Breast epithelium (tissue), 3 donors: ENCODE results near the gene LRRTM4.

Experiments
- POLR2A ChIP-seq: fragments of 450-650 bp; IDR thresholded peaks from one replicate; pipeline ENCODE4 v1.6.1; 2016; ENCODE audit warnings: antibody characterized with exemption, mild to moderate bottlenecking, moderate library complexity
- POLR2AphosphoS5 ChIP-seq, 3 donors: sonication (generic); formaldehyde crosslinking; IDR thresholded peaks; one replicate each; pipeline ENCODE4 v1.6.1; 2017; ENCODE audit warnings: antibody characterized with exemption in 3 of 3
- TF ChIP-seq, protein P1 (sequence below), 3 donors: fragments of 450-650 bp; IDR thresholded peaks; one replicate each; pipeline ENCODE4 v1.5.1; 2016 to 2017; ENCODE audit warnings: antibody characterized with exemption in 3 of 3, mild to moderate bottlenecking in 3 of 3, moderate library complexity in 3 of 3

DNA sequence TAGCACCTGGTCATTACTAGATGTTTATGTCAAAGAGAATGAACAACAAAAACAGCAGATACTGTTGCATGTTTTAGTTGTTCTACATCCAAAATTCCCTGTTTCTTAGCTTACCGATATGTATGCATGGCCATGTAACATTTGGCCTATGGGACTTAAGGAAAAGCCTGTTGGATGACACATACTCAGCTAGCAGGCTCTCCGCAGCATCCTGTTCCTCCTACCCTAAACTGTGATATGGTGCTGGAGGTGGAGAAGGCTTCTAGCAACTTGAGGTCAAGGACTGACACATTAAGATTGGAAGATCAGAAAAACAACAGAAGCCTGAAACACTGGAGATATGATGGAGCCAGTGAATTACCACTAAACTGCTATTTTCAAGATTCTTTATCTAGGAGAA, 537.8 kb downstream of the LRRTM4 start:
- TF ChIP-seq, protein P1, sequence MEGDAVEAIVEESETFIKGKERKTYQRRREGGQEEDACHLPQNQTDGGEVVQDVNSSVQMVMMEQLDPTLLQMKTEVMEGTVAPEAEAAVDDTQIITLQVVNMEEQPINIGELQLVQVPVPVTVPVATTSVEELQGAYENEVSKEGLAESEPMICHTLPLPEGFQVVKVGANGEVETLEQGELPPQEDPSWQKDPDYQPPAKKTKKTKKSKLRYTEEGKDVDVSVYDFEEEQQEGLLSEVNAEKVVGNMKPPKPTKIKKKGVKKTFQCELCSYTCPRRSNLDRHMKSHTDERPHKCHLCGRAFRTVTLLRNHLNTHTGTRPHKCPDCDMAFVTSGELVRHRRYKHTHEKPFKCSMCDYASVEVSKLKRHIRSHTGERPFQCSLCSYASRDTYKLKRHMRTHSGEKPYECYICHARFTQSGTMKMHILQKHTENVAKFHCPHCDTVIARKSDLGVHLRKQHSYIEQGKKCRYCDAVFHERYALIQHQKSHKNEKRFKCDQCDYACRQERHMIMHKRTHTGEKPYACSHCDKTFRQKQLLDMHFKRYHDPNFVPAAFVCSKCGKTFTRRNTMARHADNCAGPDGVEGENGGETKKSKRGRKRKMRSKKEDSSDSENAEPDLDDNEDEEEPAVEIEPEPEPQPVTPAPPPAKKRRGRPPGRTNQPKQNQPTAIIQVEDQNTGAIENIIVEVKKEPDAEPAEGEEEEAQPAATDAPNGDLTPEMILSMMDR (IDR thresholded peaks at IDR 0.05) = no peak
- no peak for TF ChIP-seq POLR2A
- no peak for TF ChIP-seq POLR2AphosphoS5 (IDR thresholded peaks at IDR 0.05)
